Measurements from ENCODE around the gene EFTUD2. TPM values are rescaled to one million over a fixed set of nuclear protein-coding genes. Genes with fewer than 3 reads are reported as not detected.

The EFTUD2 gene
- total and polyA plus RNA-seq, 2 of the 8 experiments (the other 6 are each of a cell fraction or from before 2014, with no cell fraction given) = 118 to 195 TPM

DNA sequence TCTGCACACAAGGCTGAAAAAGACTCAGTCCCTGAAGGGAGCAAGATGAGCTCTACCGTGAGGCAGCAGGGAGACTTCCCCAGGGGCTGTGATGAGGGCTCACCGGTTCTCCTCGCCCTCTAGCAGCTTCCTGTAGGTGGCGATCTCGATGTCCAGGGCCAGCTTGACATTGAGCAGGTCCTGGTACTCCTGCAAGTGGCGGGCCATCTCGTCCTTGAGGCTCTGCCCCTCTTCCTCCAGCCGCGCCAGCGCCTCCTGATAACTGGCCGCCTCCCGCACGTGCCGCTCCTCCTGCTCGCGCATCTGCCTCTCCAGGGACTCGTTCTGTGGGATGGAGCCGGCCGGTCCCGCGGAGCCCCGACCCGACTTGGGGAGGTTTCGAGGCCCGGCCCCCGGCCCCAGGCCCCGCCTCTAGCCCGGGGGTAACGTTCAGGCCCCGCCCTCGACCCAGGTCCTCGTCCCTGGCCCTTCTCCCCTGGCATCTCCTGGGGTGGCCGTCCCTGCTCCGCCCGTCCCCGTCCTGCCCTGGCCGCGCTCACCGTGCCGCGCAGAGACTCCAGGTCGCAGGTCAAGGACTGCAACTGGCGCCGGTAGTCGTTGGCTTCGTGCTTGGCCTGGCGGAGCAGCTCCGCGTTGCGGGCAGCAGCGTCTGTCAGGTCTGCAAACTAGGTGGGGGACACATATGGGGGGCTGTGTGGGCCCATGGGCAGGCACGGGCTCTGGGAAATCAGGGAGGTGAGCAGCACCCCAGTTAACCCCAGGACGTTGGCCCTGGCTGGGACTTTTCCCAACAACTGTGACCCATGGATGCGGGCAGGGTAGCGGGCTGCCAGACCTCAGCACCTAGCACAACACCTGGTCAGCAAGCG is 12.1 kb upstream of the EFTUD2 start (continued):
- TF ChIP-seq, protein P1, sequence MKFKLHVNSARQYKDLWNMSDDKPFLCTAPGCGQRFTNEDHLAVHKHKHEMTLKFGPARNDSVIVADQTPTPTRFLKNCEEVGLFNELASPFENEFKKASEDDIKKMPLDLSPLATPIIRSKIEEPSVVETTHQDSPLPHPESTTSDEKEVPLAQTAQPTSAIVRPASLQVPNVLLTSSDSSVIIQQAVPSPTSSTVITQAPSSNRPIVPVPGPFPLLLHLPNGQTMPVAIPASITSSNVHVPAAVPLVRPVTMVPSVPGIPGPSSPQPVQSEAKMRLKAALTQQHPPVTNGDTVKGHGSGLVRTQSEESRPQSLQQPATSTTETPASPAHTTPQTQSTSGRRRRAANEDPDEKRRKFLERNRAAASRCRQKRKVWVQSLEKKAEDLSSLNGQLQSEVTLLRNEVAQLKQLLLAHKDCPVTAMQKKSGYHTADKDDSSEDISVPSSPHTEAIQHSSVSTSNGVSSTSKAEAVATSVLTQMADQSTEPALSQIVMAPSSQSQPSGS (IDR thresholded peaks at IDR 0.05; ENCODE audit: low read length) = no peak
- TF ChIP-seq, protein P2, sequence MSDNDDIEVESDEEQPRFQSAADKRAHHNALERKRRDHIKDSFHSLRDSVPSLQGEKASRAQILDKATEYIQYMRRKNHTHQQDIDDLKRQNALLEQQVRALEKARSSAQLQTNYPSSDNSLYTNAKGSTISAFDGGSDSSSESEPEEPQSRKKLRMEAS (IDR thresholded peaks at IDR 0.05) = peak; percentile 95
- TF ChIP-seq CBX5 (IDR thresholded peaks at IDR 0.05; ENCODE audit: low read depth, low read length) (no peak), YY1 (IDR thresholded peaks at IDR 0.05; ENCODE audit: low read depth, low read length) (no peak; the same call in 1 of the 2 replicates), ASH2L (IDR thresholded peaks at IDR 0.05; ENCODE audit: low read length) (peak; percentile 63), CHD1 (IDR thresholded peaks at IDR 0.05; ENCODE audit: low read depth, low read length) (no peak), KDM4A (IDR thresholded peaks at IDR 0.05; ENCODE audit: low read depth, low read length, severe bottlenecking) (peak; percentile 86), TCF12 (IDR thresholded peaks at IDR 0.05; ENCODE audit: low read depth, low read length) (no peak), SP4 (IDR thresholded peaks at IDR 0.05; ENCODE audit: low read length) (no peak), POLR2A (IDR thresholded peaks at IDR 0.05; ENCODE audit: control extremely low read depth in 1 of 2, low read depth in 2 of 2, low read length in 2 of 2) (no peak), SP2 (IDR thresholded peaks at IDR 0.05; ENCODE audit: low read length) (no peak), POU5F1 (IDR thresholded peaks at IDR 0.05; ENCODE audit: low read depth, low read length) (no peak), BRCA1 (IDR thresholded peaks at IDR 0.05; ENCODE audit: low read depth, low read length) (no peak), KDM5A (IDR thresholded peaks at IDR 0.05; ENCODE audit: low read length) (no peak), SIX5 (IDR thresholded peaks at IDR 0.05; ENCODE audit: low read depth, low read length) (no peak), SUZ12 (IDR thresholded peaks at IDR 0.05; ENCODE audit: low read length) (no peak)
- TF ChIP-seq, protein P3, sequence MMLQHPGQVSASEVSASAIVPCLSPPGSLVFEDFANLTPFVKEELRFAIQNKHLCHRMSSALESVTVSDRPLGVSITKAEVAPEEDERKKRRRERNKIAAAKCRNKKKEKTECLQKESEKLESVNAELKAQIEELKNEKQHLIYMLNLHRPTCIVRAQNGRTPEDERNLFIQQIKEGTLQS (IDR thresholded peaks at IDR 0.05; ENCODE audit: insufficient read depth, low read depth, low read length) = no peak
- TF ChIP-seq, protein P4, sequence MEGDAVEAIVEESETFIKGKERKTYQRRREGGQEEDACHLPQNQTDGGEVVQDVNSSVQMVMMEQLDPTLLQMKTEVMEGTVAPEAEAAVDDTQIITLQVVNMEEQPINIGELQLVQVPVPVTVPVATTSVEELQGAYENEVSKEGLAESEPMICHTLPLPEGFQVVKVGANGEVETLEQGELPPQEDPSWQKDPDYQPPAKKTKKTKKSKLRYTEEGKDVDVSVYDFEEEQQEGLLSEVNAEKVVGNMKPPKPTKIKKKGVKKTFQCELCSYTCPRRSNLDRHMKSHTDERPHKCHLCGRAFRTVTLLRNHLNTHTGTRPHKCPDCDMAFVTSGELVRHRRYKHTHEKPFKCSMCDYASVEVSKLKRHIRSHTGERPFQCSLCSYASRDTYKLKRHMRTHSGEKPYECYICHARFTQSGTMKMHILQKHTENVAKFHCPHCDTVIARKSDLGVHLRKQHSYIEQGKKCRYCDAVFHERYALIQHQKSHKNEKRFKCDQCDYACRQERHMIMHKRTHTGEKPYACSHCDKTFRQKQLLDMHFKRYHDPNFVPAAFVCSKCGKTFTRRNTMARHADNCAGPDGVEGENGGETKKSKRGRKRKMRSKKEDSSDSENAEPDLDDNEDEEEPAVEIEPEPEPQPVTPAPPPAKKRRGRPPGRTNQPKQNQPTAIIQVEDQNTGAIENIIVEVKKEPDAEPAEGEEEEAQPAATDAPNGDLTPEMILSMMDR (IDR thresholded peaks at IDR 0.05; ENCODE audit: control extremely low read depth in 1 of 3, insufficient read depth in 1 of 3, low read depth in 1 of 3, low read length in 3 of 3) = peak; percentile 70 to 87 (median 82)
- TF ChIP-seq, protein P5, sequence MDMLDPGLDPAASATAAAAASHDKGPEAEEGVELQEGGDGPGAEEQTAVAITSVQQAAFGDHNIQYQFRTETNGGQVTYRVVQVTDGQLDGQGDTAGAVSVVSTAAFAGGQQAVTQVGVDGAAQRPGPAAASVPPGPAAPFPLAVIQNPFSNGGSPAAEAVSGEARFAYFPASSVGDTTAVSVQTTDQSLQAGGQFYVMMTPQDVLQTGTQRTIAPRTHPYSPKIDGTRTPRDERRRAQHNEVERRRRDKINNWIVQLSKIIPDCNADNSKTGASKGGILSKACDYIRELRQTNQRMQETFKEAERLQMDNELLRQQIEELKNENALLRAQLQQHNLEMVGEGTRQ (IDR thresholded peaks at IDR 0.05; ENCODE audit: low read length) = peak; percentile 64
